ENCODE measurements around the gene AUTS2. TPM values are rescaled to one million over a fixed set of nuclear protein-coding genes. Genes with fewer than 3 reads are reported as not detected.

The AUTS2 gene
- polyA plus RNA-seq, 10 donors = 54.7 to 101 (median 77.6) TPM

- no peak for DNase-seq
Measured at GRCh38 chr7:70770154-70770553, 1171.9 kb downstream of the AUTS2 start.

GRCh38 chr7:70771451-70771850 is 1173.2 kb downstream of the AUTS2 start:
- no peak for DNase-seq

GRCh38 chr7:70772891-70773290 is 1174.6 kb downstream of the AUTS2 start:
- no peak for DNase-seq

GRCh38 chr7:70773406-70773805 is 1175.1 kb downstream of the AUTS2 start:
- no peak for DNase-seq

GRCh38 chr7:70774950-70775527 is 1176.8 kb downstream of the AUTS2 start:
- DNase-seq = no peak

- DNase-seq = no peak
Measured at GRCh38 chr7:70775570-70776156, 1177.4 kb downstream of the AUTS2 start.

- peak in 2 of 3 donors; percentile 16 to 30 for DNase-seq
Measured at GRCh38 chr7:70776627-70777101, 1178.4 kb downstream of the AUTS2 start.

- DNase-seq = no peak
Measured at GRCh38 chr7:70777251-70777650, 1179.0 kb downstream of the AUTS2 start.

- no peak for DNase-seq
Measured at GRCh38 chr7:70778585-70778984, 1180.3 kb downstream of the AUTS2 start.

GRCh38 chr7:70779321-70779720 is 1181.0 kb downstream of the AUTS2 start:
- DNase-seq = no peak

GRCh38 chr7:70781922-70782311 is 1183.6 kb downstream of the AUTS2 start:
- no peak for DNase-seq

GRCh38 chr7:70782796-70783195 is 1184.5 kb downstream of the AUTS2 start:
- no peak for DNase-seq

GRCh38 chr7:70785427-70785826 is 1187.2 kb downstream of the AUTS2 start:
- no peak for DNase-seq

- DNase-seq = no peak
Measured at GRCh38 chr7:70786076-70786475, 1187.8 kb downstream of the AUTS2 start.

- DNase-seq = no peak
Measured at GRCh38 chr7:70787286-70787685, 1189.0 kb downstream of the AUTS2 start.

- no peak for DNase-seq
Measured at GRCh38 chr7:70787771-70788170, 1189.5 kb downstream of the AUTS2 start.

- no peak for DNase-seq
Measured at GRCh38 chr7:70788276-70788675, 1190.0 kb downstream of the AUTS2 start.

- DNase-seq = no peak
Measured at GRCh38 chr7:70789481-70790214, 1191.4 kb downstream of the AUTS2 start.

- DNase-seq = no peak
Measured at GRCh38 chr7:70790215-70791073, 1192.2 kb downstream of the AUTS2 start.

GRCh38 chr7:70791341-70791740 is 1193.1 kb downstream of the AUTS2 start:
- DNase-seq = no peak

- no peak for DNase-seq
Measured at GRCh38 chr7:70793060-70793459, 1194.8 kb downstream of the AUTS2 start.

GRCh38 chr7:70793821-70794220 is 1195.5 kb downstream of the AUTS2 start:
- no peak for DNase-seq
